ENCODE measurements around the gene TBC1D4. TPM values are rescaled to one million over a fixed set of nuclear protein-coding genes. Genes with fewer than 3 reads are reported as not detected.

Gene TBC1D4
- total and polyA plus RNA-seq, 10 of the 15 experiments (the other 5 are each of a cell fraction or from before 2014, with no cell fraction given): 11.0 to 38.6 (median 25.5) TPM

GRCh38 chr13:75421133-75421532 is 60.8 kb downstream of the TBC1D4 start (continued):
- TF ChIP-seq, protein P1, sequence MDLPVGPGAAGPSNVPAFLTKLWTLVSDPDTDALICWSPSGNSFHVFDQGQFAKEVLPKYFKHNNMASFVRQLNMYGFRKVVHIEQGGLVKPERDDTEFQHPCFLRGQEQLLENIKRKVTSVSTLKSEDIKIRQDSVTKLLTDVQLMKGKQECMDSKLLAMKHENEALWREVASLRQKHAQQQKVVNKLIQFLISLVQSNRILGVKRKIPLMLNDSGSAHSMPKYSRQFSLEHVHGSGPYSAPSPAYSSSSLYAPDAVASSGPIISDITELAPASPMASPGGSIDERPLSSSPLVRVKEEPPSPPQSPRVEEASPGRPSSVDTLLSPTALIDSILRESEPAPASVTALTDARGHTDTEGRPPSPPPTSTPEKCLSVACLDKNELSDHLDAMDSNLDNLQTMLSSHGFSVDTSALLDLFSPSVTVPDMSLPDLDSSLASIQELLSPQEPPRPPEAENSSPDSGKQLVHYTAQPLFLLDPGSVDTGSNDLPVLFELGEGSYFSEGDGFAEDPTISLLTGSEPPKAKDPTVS (IDR thresholded peaks at IDR 0.05; ENCODE audit: low read depth, low read length): no peak
- no peak for TF ChIP-seq SIX5 (IDR thresholded peaks at IDR 0.05; ENCODE audit: low read depth, low read length, severe bottlenecking)

DNA sequence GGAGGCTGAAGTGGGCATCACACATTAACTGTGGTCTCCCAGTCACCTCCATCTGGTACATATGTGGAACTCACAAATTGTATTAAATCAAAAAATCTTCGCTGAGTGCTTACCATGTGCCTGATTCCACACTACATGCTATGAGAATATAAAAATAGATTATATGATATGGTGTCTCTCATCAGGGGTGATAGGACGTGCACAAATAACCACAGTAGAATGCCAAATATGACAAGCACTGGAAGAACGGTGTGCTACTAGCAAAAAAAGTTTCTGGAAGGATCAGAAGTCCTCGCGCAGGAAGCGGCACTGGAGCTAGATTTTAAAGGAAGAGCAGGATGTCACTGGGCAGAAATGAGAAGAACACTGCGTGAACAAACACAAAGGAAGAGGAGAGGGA is 62.3 kb downstream of the TBC1D4 start:
- in situ Hi-C loops (cut with MboI) (no loop called here), intact Hi-C loops (cut with micrococcal nuclease; ENCODE audit: unreplicated experiment) (no loop called here)
- Histone ChIP-seq H3K9me3 (replicated peaks; ENCODE audit: control insufficient read depth, insufficient read depth, low read length) (no peaks in the 10 kb centered on the region; the same call in 2 of the 3 replicates), H3K36me3 (ENCODE audit: control insufficient read depth in 2 of 2, insufficient read depth in 2 of 2, low read length in 1 of 2) (no peaks in the 10 kb centered on the region), H3K4me3 (no peak overlapping the region), H3K27me3 (replicated peaks in 1 of 2; ENCODE audit: control insufficient read depth in 2 of 2, insufficient read depth in 2 of 2, low read length in 1 of 2) (no peaks in the 10 kb centered on the region), H3K4me2 (ENCODE audit: control insufficient read depth, insufficient read depth) (no peak overlapping the region), H3K9ac (ENCODE audit: control insufficient read depth, insufficient read depth, low read length) (no peak overlapping the region), H3K27ac (ENCODE audit: control insufficient read depth, insufficient read depth) (no peak overlapping the region), H4K20me1 (ENCODE audit: control insufficient read depth, insufficient read depth) (no peaks in the 10 kb centered on the region), H3K79me2 (ENCODE audit: control insufficient read depth, insufficient read depth, low read length) (peaks cover 10% of the 10 kb centered on the region), H2AFZ (ENCODE audit: control insufficient read depth, low read depth, low read length) (no peak overlapping the region), H3K4me1 (ENCODE audit: control insufficient read depth, insufficient read depth, low read length) (peaks cover 9% of the 10 kb centered on the region)
- no TSS peak for BruUV-seq (replicated peaks)
- ChIA-PET POLR2A (no interaction called here), RAD21 (ENCODE audit: unreplicated experiment) (no interaction called here), CTCF (interaction anchor here (1.0 to 5.8 kb wide), 3 partner anchors 12 to 57 kb away, joined by 3 to 41 read pairs (median 7); no protein-coding TSS in a partner anchor), SMC1A (ENCODE audit: uncharacterized antibody, unreplicated experiment) (interaction anchor here (1.2 to 1.7 kb wide), 4 partner anchors 19 to 65 kb away, joined by 3 to 6 read pairs (median 4); no protein-coding TSS in a partner anchor)
- ATAC-seq (no peak), DNase-seq (ENCODE audit: low read depth, low spot score) (no peak), FAIRE-seq (no peak)
- WGBS (ENCODE audit: insufficient coverage, insufficient replicate concordance, low lambda C conversion rate, missing lambda C conversion rate): 87% methylated on average over 7 of the region's 7 CpGs
- TF ChIP-seq, protein P2, sequence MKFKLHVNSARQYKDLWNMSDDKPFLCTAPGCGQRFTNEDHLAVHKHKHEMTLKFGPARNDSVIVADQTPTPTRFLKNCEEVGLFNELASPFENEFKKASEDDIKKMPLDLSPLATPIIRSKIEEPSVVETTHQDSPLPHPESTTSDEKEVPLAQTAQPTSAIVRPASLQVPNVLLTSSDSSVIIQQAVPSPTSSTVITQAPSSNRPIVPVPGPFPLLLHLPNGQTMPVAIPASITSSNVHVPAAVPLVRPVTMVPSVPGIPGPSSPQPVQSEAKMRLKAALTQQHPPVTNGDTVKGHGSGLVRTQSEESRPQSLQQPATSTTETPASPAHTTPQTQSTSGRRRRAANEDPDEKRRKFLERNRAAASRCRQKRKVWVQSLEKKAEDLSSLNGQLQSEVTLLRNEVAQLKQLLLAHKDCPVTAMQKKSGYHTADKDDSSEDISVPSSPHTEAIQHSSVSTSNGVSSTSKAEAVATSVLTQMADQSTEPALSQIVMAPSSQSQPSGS (IDR thresholded peaks at IDR 0.05; ENCODE audit: low read length): no peak
- TF ChIP-seq EP300 (IDR thresholded peaks at IDR 0.05; ENCODE audit: borderline replicate concordance in 1 of 2, control insufficient read depth in 1 of 2, low read depth in 2 of 2, low read length in 2 of 2) (no peak), IKZF1 (conservative IDR thresholded peaks at IDR 0.05) (no peak), GATAD2B (conservative IDR thresholded peaks at IDR 0.05; ENCODE audit: low read depth) (no peak), NRF1 (conservative IDR thresholded peaks at IDR 0.05; ENCODE audit: low read depth, low read length) (no peak), PAX5 (IDR thresholded peaks at IDR 0.05; ENCODE audit: borderline replicate concordance, low read depth, low read length) (no peak), ZNF622 (IDR thresholded peaks at IDR 0.05) (no peak), CBX5 (IDR thresholded peaks at IDR 0.05; ENCODE audit: low read depth) (no peak), SRF (IDR thresholded peaks at IDR 0.05; ENCODE audit: low read depth in 2 of 2, low read length in 2 of 2) (no peak)
- TF ChIP-seq, protein P3, sequence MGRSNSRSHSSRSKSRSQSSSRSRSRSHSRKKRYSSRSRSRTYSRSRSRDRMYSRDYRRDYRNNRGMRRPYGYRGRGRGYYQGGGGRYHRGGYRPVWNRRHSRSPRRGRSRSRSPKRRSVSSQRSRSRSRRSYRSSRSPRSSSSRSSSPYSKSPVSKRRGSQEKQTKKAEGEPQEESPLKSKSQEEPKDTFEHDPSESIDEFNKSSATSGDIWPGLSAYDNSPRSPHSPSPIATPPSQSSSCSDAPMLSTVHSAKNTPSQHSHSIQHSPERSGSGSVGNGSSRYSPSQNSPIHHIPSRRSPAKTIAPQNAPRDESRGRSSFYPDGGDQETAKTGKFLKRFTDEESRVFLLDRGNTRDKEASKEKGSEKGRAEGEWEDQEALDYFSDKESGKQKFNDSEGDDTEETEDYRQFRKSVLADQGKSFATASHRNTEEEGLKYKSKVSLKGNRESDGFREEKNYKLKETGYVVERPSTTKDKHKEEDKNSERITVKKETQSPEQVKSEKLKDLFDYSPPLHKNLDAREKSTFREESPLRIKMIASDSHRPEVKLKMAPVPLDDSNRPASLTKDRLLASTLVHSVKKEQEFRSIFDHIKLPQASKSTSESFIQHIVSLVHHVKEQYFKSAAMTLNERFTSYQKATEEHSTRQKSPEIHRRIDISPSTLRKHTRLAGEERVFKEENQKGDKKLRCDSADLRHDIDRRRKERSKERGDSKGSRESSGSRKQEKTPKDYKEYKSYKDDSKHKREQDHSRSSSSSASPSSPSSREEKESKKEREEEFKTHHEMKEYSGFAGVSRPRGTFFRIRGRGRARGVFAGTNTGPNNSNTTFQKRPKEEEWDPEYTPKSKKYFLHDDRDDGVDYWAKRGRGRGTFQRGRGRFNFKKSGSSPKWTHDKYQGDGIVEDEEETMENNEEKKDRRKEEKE (IDR thresholded peaks at IDR 0.05): no peak
- TF ChIP-seq, protein P4, sequence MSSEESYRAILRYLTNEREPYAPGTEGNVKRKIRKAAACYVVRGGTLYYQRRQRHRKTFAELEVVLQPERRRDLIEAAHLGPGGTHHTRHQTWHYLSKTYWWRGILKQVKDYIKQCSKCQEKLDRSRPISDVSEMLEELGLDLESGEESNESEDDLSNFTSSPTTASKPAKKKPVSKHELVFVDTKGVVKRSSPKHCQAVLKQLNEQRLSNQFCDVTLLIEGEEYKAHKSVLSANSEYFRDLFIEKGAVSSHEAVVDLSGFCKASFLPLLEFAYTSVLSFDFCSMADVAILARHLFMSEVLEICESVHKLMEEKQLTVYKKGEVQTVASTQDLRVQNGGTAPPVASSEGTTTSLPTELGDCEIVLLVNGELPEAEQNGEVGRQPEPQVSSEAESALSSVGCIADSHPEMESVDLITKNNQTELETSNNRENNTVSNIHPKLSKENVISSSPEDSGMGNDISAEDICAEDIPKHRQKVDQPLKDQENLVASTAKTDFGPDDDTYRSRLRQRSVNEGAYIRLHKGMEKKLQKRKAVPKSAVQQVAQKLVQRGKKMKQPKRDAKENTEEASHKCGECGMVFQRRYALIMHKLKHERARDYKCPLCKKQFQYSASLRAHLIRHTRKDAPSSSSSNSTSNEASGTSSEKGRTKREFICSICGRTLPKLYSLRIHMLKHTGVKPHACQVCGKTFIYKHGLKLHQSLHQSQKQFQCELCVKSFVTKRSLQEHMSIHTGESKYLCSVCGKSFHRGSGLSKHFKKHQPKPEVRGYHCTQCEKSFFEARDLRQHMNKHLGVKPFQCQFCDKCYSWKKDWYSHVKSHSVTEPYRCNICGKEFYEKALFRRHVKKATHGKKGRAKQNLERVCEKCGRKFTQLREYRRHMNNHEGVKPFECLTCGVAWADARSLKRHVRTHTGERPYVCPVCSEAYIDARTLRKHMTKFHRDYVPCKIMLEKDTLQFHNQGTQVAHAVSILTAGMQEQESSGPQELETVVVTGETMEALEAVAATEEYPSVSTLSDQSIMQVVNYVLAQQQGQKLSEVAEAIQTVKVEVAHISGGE (CRISPR knock-in tag; IDR thresholded peaks at IDR 0.05): no peak

All from GM12878 (cell line).